GM12865 (cell line): ENCODE results near the gene EFNA3.

Experiments used
- DNase-seq: peaks from one replicate; pipeline ENCODE4 v3.0.0; 2010; ENCODE audit warnings: low read depth
- H3K4me3 ChIP-seq: 2 replicates; pipeline ENCODE4 v1.5.1; 2011; ENCODE audit warnings: mild to moderate bottlenecking, low read depth, low read length, control low read depth
- CTCF ChIP-seq: IDR thresholded peaks from 2 replicates; pipeline ENCODE4 v1.5.1; 2011; ENCODE audit warnings: low read length, control low read depth, low read depth, inconsistent platforms; ENCODE audit not compliant: insufficient read depth; ENCODE audit errors: missing control alignments

The EFNA3 gene

DNA sequence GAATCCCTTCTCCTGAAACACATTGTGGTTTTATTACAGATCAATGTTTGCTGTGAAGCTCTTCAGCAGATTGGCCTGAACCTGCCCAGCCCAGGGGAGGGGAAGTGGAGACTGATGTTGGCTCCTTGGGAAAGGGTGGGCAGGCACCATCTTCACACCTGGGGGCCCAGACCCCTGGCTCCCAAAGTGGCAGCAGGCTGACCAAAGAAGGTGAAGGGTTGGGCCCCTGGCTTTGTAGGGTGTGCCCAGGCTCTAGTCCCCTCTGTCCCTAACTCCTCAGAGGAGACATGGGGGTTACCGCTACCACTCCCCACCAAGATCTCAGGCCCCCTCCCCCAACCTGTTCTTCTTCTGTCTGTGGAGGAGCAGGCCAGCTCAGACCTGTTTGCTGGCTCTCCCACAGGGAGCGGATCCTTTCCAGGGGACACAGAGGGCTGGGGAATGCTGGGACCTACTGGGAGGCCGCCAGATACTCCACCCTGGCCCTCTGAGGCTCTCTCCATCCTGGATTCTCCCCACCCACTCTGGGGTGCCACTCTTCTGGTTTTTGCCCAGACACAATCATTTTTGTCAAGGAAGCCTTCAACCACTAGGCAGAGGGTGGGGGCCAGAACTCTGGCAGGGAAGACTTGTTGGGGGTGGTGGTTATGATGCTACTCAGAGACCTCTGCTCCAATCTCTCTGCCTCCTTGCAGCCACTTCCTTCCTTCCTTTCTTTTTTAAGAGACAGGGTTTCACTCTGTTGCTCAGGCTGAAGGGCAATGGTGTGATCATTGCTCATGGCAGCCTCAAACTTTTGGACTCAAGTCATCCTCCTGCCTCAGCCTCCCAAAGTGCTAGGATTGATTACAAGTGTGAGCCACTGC, 5.0 kb upstream of the EFNA3 start:
- no peak for DNase-seq
- no peak for TF ChIP-seq CTCF
- no peak overlapping the region for H3K4me3 ChIP-seq

- DNase-seq: no peak
- TF ChIP-seq CTCF: no peak
These were observed 3.1 kb upstream of the EFNA3 start for GRCh38 chr1:155075535-155075934.

DNA sequence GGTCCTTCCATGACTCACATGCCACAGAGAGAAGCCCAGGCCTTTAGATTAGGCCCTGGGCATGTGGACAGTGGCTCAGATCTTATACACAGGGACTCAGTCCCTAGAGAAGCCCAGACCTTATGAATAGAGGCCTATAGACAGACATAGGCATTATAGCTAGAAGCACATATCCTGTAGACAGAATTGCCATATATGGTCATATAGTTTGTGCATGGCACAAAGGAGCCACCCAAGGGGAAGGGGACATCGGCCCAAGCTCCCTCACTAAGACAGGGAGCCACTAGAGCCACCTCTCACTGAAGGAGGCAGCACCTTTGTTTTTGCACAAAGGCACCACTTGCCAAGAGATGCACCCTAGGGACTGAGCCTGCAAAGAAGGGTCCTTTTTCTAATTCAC, 2.3 kb upstream of the EFNA3 start:
- TF ChIP-seq CTCF: no peak
- no peak for DNase-seq
- H3K4me3 ChIP-seq: no peak overlapping the region

More at GRCh38 chr1:155075535-155075934, 3.1 kb upstream of the EFNA3 start:
- H3K4me3 ChIP-seq: no peak overlapping the region

GRCh38 chr1:155077346-155077745, 1.3 kb upstream of the EFNA3 start:
- H3K4me3 ChIP-seq: no peak overlapping the region
- no peak for DNase-seq
- no peak for TF ChIP-seq CTCF

DNA sequence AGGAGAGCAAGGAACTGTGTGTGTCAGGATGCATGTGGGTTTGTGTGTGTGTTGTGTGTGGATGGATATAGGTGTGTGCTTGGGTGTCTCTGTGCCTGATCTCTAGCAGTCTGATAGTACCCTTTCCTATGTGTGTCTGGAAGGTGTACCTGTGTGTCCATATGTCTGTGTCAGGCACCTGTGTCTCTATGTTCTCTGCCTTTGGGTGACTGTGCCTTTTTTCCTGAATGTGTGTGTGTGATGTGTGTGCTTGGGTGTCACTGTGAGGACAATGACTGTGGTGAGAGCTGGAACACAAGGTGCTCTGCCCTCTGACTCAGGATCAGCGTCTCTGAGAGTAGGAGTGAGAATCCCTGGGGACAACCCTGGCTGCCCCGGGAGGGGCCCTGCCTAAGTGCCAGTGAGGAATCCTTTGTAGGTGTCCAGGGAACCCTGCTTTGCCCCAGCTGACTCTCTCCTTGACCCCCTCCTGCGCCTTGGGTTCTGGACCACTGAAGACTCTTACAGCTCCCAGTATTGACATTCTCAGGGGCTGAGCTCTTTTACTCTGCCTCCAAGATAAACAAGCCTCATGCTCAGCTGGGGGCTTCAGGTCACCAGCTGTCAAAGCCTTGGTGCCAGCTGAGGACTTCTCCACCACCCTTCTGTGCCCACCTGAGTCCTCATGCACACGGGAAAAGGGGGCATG, 735 bp upstream of the EFNA3 start:
- H3K4me3 ChIP-seq: no peak overlapping the region
- no peak for TF ChIP-seq CTCF
- no peak for DNase-seq

GRCh38 chr1:155079210-155079486, 511 bp downstream of the EFNA3 start:
- TF ChIP-seq CTCF: no peak
- 0 out of 2 replicates have a peak overlapping the region, but pooled peaks have one; percentile 7 for H3K4me3 ChIP-seq
- DNase-seq: no peak
